GM19193 (cell line): ENCODE results near the gene NAPG.

Experiments
- POLR2A ChIP-seq: IDR thresholded peaks from 4 replicates; pipeline ENCODE4 v1.6.1; 2011; ENCODE audit not compliant: insufficient read depth, insufficient read length; ENCODE audit errors: extremely low read depth

Gene NAPG

GRCh38 chr18:10591896-10592295 is 66.1 kb downstream of the NAPG start:
- TF ChIP-seq POLR2A = no peak
